Stomach smooth muscle (tissue), 2 donors: ENCODE measurements around the gene FKBP6.
"Not testable (repeated sequence)": the region's sequence is repeated elsewhere in the genome, so short reads cannot be mapped to it uniquely, and the experiment has no call there.

Experiments
- H3K27ac ChIP-seq: one replicate; pipeline ENCODE4 v1.7.0; 2013; ENCODE audit warnings: mild to moderate bottlenecking, low read length, inconsistent platforms
- H3K27me3 ChIP-seq, 2 donors: one replicate each; pipeline ENCODE4 v1.7.0; 2013; ENCODE audit warnings: low read length in 2 of 2; ENCODE audit not compliant: insufficient read depth in 2 of 2, control insufficient read depth in 1 of 2
- H3K36me3 ChIP-seq, 2 donors: one replicate each; pipeline ENCODE4 v1.7.0; 2013; ENCODE audit warnings: low read length in 2 of 2; ENCODE audit not compliant: control insufficient read depth in 2 of 2, insufficient read depth in 2 of 2
- H3K4me1 ChIP-seq: one replicate; pipeline ENCODE4 v1.7.0; 2013; ENCODE audit warnings: low read length; ENCODE audit not compliant: control insufficient read depth, insufficient read depth
- H3K4me3 ChIP-seq, 2 donors: one replicate each; pipeline ENCODE4 v1.7.0; 2013; ENCODE audit warnings: low read length in 2 of 2
- H3K9ac ChIP-seq, 2 donors: one replicate each; pipeline ENCODE4 v1.7.0; 2013; ENCODE audit warnings: low read length in 2 of 2, mild to moderate bottlenecking in 1 of 2
- H3K9me3 ChIP-seq, 2 donors: one replicate each; pipeline ENCODE4 v1.7.0; 2013; ENCODE audit warnings: low read length in 2 of 2; ENCODE audit not compliant: control insufficient read depth in 2 of 2
- donor health status: healthy.
- donor health status: Pancreatic carcinoma.

FKBP6 gene

DNA sequence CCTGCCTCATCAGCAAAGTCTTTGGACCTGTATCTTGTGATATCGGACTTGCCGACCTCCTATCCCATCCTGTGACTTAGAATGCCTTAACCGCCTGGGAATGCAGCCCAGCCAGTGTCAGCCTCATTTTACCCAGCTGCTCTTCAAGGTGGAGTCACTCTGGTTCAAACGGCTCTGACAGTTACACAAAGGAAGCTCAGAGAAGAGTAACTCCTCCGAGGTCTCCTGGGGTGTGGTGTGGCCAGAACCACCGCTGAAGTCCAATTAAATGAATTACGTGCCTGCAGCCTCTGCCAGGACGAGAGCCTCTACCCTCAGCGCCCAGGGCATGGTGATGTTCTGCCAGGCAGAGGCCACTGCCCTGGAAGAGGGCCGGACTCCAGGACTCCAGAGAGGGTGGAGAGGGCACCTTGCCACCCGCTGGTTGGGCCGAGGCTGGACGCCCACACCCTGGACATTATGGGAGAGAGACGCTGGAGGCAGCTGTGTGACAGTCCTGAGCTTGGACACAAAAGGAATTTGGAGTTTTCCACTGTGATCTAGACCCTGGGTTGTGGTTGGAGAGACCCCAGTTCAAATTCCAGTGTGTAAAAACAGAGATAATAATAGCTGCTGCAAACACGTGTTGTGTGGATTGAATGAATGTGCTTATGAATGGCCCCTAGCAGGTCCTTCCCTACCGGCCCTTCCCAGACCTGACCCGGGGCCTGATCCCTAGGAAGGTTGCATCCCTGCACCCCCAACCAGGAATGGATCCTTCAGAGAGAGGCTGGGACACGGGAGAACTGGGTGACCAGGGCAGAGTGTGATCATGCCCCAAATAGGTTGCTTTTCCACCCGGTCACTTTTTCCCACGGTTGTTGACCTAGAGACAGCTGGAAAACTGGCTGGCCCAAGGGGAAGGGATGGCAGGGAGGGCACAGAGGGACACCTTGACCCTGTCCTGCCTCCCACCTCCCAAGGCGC is 67.9 kb downstream of the FKBP6 start:
- peaks cover 7% of the 10 kb centered on the region for H3K4me1 ChIP-seq
- H3K9me3 ChIP-seq = no peaks in the 10 kb centered on the region
- H3K36me3 ChIP-seq = no peaks in the 10 kb centered on the region
- H3K27me3 ChIP-seq = no peaks in the 10 kb centered on the region
- no peak overlapping the region for H3K27ac ChIP-seq
- no peak overlapping the region for H3K9ac ChIP-seq
- H3K4me3 ChIP-seq = no peak overlapping the region

DNA sequence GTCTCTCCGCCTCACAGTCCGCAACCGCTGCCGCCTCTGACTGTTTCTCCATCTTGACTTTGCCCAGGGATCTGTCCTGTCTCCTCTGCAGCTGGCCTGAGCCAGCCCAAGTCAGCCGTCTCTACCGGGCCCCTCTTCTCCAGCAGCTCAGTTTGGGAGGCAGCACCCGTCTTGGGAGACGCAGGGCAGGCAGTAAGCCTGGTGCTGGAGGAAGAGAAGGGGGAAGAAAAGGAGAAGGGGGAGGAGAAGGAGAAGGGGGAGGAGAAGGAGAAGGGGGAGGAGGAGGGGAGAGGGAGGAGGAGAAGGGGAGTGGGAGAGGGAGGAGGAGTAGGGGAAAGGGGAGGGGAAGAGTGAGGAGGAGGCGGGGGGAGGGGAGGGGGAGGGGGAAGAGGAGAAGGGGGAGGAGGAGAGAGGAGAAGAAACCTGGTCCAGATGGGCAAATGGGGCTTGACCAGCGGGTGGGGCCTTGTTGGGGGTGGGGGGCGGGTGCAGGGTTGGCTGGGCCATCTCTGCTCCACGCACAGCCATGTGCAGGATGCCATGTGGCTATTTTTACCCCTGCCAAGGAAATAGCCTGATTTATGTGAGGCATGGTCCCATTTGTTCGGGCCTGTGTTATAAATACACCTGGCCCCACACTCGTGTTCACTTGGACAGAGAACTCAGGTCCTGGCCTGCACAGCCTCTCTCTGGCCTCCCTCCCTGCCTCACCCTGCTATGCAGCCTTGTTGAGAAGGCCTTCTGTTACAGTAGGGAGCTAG is 69.7 kb downstream of the FKBP6 start:
- Histone ChIP-seq H3K36me3 (no peaks in the 10 kb centered on the region), H3K9me3 (no peaks in the 10 kb centered on the region), H3K27ac (no peak overlapping the region), H3K4me3 (peak overlapping the region in 1 of 2 donors; percentile 54), H3K4me1 (peaks cover 7% of the 10 kb centered on the region), H3K27me3 (no peaks in the 10 kb centered on the region), H3K9ac (peak overlapping the region in 1 of 2 donors; percentile 36)

DNA sequence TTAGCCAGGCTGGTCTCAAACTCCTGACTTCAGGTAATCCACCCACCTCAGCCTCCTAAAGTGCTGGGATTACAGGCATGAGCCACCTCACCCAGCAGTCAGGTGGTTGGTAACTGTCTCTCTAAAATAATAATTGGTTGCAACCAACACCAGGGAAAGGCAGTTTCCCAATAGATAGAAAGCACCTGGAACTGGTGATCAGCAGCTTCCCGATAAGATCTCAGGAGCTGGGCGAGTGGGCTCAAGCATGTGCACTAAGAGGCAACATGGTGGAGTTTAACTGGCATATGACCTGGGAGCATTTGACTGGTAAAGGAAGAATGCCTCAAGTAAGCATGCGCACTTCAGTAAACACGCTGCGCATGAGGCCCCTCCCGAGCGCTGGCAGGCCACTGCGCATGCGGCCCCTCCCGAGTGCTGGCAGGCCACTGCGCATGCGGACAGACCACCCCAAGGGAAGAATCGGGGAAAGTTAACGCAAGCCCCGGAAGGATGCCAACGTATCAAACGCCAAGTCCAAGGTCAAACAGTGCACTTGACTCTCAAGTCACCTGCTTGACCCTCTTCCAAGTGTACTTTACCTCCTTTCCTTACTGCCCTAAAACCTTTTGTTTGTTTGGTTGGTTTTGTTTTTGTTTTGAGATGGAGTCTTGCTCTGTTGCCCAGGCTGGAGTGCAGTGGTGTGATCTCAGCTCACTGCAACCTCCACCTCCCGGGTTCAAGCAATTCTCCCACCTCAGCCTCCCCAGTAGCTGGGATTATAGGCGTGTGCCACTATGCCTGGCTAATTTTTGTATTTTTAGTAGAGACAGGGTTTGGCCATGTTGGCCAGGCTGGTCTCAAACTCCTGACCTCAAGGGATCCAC is 71.5 kb downstream of the FKBP6 start:
- not testable (repeated sequence) for H3K9ac ChIP-seq, H3K4me1 ChIP-seq, H3K9me3 ChIP-seq, H3K27ac ChIP-seq, H3K36me3 ChIP-seq, H3K27me3 ChIP-seq
- H3K4me3 ChIP-seq = peak overlapping the region in 1 of 2 donors; percentile 63

GRCh38 chr7:73404860-73405259 is 76.9 kb downstream of the FKBP6 start:
- H3K4me3 ChIP-seq, H3K4me1 ChIP-seq, H3K36me3 ChIP-seq, H3K27me3 ChIP-seq, H3K27ac ChIP-seq, H3K9ac ChIP-seq, H3K9me3 ChIP-seq: not testable (repeated sequence)
